ENCODE measurements around the gene THSD1.

- no peak for TF ChIP-seq CTCF (IDR thresholded peaks at IDR 0.05)
- TF ChIP-seq ZFX (IDR thresholded peaks at IDR 0.05; ENCODE audit: borderline replicate concordance): no peak
These were observed 657 bp upstream of the THSD1 start for GRCh38 chr13:52406629-52407028.
